ENCODE measurements around the gene DLX4. TPM values are rescaled to one million over a fixed set of nuclear protein-coding genes. Genes with fewer than 3 reads are reported as not detected.

The DLX4 gene
- total and polyA plus RNA-seq, 8 donors: 0.76 to 2.6 (median 1.5) TPM

DNA sequence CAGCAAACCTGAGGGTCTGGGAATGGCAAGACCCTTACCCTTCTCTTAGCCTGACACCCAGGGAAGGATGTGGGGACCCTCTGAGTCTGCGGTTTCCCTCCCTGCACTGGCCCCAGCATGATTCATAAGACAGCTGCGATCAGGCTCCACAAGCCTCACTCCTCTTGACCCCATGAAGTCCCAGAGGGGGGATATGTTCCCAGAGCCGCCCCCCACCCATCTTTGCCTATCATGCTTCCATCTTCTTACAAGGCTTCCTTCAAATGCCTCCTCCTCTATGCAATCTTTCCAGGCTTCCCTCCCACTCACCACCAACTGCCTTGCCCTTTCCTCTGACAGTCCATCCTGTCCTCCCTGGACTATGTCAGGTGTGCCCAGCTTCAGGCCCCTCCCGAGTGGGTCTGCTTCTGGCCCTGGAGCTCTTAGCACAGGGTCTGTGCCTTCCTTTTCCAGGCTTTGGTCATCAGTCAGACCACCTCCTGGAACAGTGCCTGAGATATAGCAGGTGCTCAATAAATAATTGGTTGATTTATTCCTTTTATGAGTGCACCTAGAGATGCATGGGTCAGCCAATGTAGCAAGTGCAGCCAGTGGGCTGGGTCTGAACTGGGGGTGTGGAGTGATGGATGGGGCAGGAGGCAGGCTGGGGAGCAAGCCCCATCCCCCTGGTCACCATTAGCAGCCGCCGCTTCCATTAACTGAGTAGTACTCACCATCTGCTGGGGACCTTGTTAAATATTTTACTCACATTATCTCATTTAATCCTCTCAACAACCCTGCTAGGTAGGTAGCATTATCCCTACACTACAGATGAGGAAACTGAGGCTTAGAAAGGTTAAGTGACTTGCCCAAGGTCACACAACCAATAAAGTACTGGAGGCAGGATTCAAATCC is 17.7 kb downstream of the DLX4 start:
- H3K27ac ChIP-seq: no peak overlapping the region
- intact Hi-C loops (cut with DNase I): no loop called here
- no peak for ATAC-seq

GRCh38 chr17:49987290-49987585 is 18.2 kb downstream of the DLX4 start:
- TF ChIP-seq, protein P1, sequence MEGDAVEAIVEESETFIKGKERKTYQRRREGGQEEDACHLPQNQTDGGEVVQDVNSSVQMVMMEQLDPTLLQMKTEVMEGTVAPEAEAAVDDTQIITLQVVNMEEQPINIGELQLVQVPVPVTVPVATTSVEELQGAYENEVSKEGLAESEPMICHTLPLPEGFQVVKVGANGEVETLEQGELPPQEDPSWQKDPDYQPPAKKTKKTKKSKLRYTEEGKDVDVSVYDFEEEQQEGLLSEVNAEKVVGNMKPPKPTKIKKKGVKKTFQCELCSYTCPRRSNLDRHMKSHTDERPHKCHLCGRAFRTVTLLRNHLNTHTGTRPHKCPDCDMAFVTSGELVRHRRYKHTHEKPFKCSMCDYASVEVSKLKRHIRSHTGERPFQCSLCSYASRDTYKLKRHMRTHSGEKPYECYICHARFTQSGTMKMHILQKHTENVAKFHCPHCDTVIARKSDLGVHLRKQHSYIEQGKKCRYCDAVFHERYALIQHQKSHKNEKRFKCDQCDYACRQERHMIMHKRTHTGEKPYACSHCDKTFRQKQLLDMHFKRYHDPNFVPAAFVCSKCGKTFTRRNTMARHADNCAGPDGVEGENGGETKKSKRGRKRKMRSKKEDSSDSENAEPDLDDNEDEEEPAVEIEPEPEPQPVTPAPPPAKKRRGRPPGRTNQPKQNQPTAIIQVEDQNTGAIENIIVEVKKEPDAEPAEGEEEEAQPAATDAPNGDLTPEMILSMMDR (IDR thresholded peaks at IDR 0.05): no peak

More for the DNA sequence above, 17.7 kb downstream of the DLX4 start:
- TF ChIP-seq, protein P1 (IDR thresholded peaks at IDR 0.05): no peak
- no peak overlapping the region for H3K4me3 ChIP-seq
- H3K36me3 ChIP-seq: no peaks in the 10 kb centered on the region
- H3K27me3 ChIP-seq: peaks cover 15 to 95% of the 10 kb centered on the region in 2 donors
- H3K4me1 ChIP-seq: no peaks in the 10 kb centered on the region
- DNase-seq: no peak
- H3K9me3 ChIP-seq: no peaks in the 10 kb centered on the region

GRCh38 chr17:49987681-49988441 is 18.9 kb downstream of the DLX4 start:
- intact Hi-C loops (cut with DNase I): no loop called here
- H3K27ac ChIP-seq: no peak overlapping the region
- TF ChIP-seq, protein P1 (IDR thresholded peaks at IDR 0.05): no peak
- DNase-seq: no peak
- H3K9me3 ChIP-seq: no peaks in the 10 kb centered on the region
- H3K36me3 ChIP-seq: no peaks in the 10 kb centered on the region
- no peak overlapping the region for H3K4me3 ChIP-seq
- ATAC-seq: peak; percentile 44
- H3K27me3 ChIP-seq: peaks cover 21 to 97% of the 10 kb centered on the region in 2 donors
- peaks cover 0 to 3% of the 10 kb centered on the region in 2 donors for H3K4me1 ChIP-seq

More at GRCh38 chr17:49987290-49987585, 18.2 kb downstream of the DLX4 start:
- no peaks in the 10 kb centered on the region for H3K4me1 ChIP-seq
- intact Hi-C loops (cut with DNase I): no loop called here
- no peak overlapping the region for H3K4me3 ChIP-seq
- no peaks in the 10 kb centered on the region for H3K9me3 ChIP-seq
- DNase-seq (no peak), ATAC-seq (no peak)
- H3K27ac ChIP-seq: no peak overlapping the region
- H3K36me3 ChIP-seq: no peaks in the 10 kb centered on the region
- H3K27me3 ChIP-seq: peaks cover 18 to 95% of the 10 kb centered on the region in 2 donors

DNA sequence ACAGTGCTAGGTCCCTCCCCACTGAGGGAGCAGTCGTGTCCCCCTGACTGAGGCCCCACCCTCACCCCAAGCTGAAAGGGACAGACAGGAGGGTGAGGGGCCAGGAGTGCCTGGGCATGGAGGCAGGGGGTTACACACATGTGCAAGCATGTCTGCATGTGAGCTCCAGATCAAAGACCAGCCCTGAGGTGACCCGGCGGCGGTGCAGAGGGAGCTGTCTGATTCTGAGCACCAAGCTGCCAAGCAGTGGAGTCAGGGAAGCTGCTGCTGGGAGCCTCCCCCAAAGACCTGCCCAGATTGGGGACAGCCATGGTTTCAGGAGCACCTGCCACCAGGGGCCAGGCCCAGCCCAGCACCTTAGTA is 20.5 kb downstream of the DLX4 start:
- ATAC-seq: no peak
- H3K4me1 ChIP-seq: peaks cover 5 to 19% of the 10 kb centered on the region in 2 donors
- intact Hi-C loops (cut with DNase I): no loop called here

More for the DNA sequence above, 20.5 kb downstream of the DLX4 start:
- Histone ChIP-seq H3K9me3 (no peaks in the 10 kb centered on the region), H3K27ac (no peak overlapping the region), H3K27me3 (peaks cover 35 to 97% of the 10 kb centered on the region in 2 donors), H3K36me3 (no peaks in the 10 kb centered on the region), H3K4me3 (no peak overlapping the region)
- no peak for DNase-seq
- TF ChIP-seq, protein P1 (IDR thresholded peaks at IDR 0.05): no peak

All from left lung (tissue), 10 donors.